Activated T-helper 17 cell treated with anti-CD3 and anti-CD28 coated beads, Interleukin-2, amount 50 U/mL, for 72 hours (primary cell): ENCODE data around the gene BPGM. TPM values are rescaled to one million over a fixed set of nuclear protein-coding genes. Genes with fewer than 3 reads are reported as not detected.

Source experiments
- ATAC-seq: fragments of 150-1000 bp; cut with Tn5 transposase; replicated peaks from 2 replicates; pipeline ENCODE4 v1.10.0; 2021; ENCODE audit warnings: mild to moderate bottlenecking, moderate library complexity
- H3K27ac Mint-ChIP-seq: one replicate; pipeline ENCODE4 v1.8.0; 2022; ENCODE audit warnings: mixed read lengths
- H3K27me3 Mint-ChIP-seq: one replicate; pipeline ENCODE4 v1.8.0; 2022; ENCODE audit warnings: mixed read lengths
- H3K36me3 Mint-ChIP-seq: one replicate; pipeline ENCODE4 v1.8.0; 2022; ENCODE audit warnings: low read depth, mild to moderate bottlenecking, mixed read lengths
- H3K4me1 Mint-ChIP-seq: one replicate; pipeline ENCODE4 v1.8.0; 2022; ENCODE audit warnings: mixed read lengths
- H3K4me3 Mint-ChIP-seq: one replicate; pipeline ENCODE4 v1.8.0; 2022; ENCODE audit warnings: mild to moderate bottlenecking, mixed read lengths
- H3K9me3 Mint-ChIP-seq: one replicate; pipeline ENCODE4 v1.8.0; 2022; ENCODE audit warnings: mixed read lengths
- total RNA-seq, 2 donors: library from RNA; stranded (reverse); gene quantifications; one replicate each; pipeline ENCODE4 v1.2.3, GENCODE V29; 2022

BPGM gene
- total RNA-seq, 2 donors from 2014 or later, result 17.2 to 20.7 TPM

GRCh38 chr7:134691546-134692343 lies 45.1 kb downstream of the BPGM start:
- Mint-ChIP-seq H3K27ac (peak overlapping the region; percentile 28), H3K4me1 (peaks cover 6% of the 10 kb centered on the region), H3K36me3 (no peaks in the 10 kb centered on the region), H3K4me3 (no peak overlapping the region), H3K9me3 (no peaks in the 10 kb centered on the region), H3K27me3 (peaks cover 14% of the 10 kb centered on the region)
- ATAC-seq, result no peak

- peaks cover 12% of the 10 kb centered on the region for H3K27me3 Mint-ChIP-seq
Measured at GRCh38 chr7:134692344-134692705, 45.7 kb downstream of the BPGM start.

GRCh38 chr7:134693256-134693655 lies 46.6 kb downstream of the BPGM start:
- Mint-ChIP-seq H3K27ac (no peak overlapping the region), H3K9me3 (no peaks in the 10 kb centered on the region), H3K27me3 (peaks cover 9% of the 10 kb centered on the region), H3K4me1 (peaks cover 6% of the 10 kb centered on the region), H3K4me3 (no peak overlapping the region), H3K36me3 (no peaks in the 10 kb centered on the region)
- ATAC-seq, result peak; percentile 80

More at GRCh38 chr7:134692344-134692705, 45.7 kb downstream of the BPGM start:
- ATAC-seq, result no peak
- H3K27ac Mint-ChIP-seq, result peak overlapping the region; percentile 6
- no peaks in the 10 kb centered on the region for H3K36me3 Mint-ChIP-seq
- peaks cover 6% of the 10 kb centered on the region for H3K4me1 Mint-ChIP-seq
- no peaks in the 10 kb centered on the region for H3K9me3 Mint-ChIP-seq
- no peak overlapping the region for H3K4me3 Mint-ChIP-seq

- Mint-ChIP-seq H3K27ac (no peak overlapping the region), H3K9me3 (no peaks in the 10 kb centered on the region), H3K4me1 (peaks cover 6% of the 10 kb centered on the region), H3K27me3 (peaks cover 9% of the 10 kb centered on the region), H3K36me3 (no peaks in the 10 kb centered on the region), H3K4me3 (no peak overlapping the region)
- ATAC-seq, result no peak
Measured at GRCh38 chr7:134694299-134694698, 47.6 kb downstream of the BPGM start.

- H3K36me3 Mint-ChIP-seq, result no peaks in the 10 kb centered on the region
- ATAC-seq, result no peak
- peaks cover 6% of the 10 kb centered on the region for H3K4me1 Mint-ChIP-seq
Measured at GRCh38 chr7:134694767-134695166, 48.1 kb downstream of the BPGM start.

GRCh38 chr7:134695321-134695860 lies 48.7 kb downstream of the BPGM start:
- H3K36me3 Mint-ChIP-seq, result no peaks in the 10 kb centered on the region
- peaks cover 6% of the 10 kb centered on the region for H3K4me1 Mint-ChIP-seq
- peaks cover 9% of the 10 kb centered on the region for H3K27me3 Mint-ChIP-seq
- no peak overlapping the region for H3K27ac Mint-ChIP-seq
- no peaks in the 10 kb centered on the region for H3K9me3 Mint-ChIP-seq
- no peak overlapping the region for H3K4me3 Mint-ChIP-seq
- ATAC-seq, result no peak

More at GRCh38 chr7:134694767-134695166, 48.1 kb downstream of the BPGM start:
- no peak overlapping the region for H3K4me3 Mint-ChIP-seq
- peaks cover 9% of the 10 kb centered on the region for H3K27me3 Mint-ChIP-seq
- H3K27ac Mint-ChIP-seq, result no peak overlapping the region
- no peaks in the 10 kb centered on the region for H3K9me3 Mint-ChIP-seq

- Mint-ChIP-seq H3K9me3 (no peaks in the 10 kb centered on the region), H3K27me3 (peaks cover 9% of the 10 kb centered on the region), H3K4me1 (peaks cover 6% of the 10 kb centered on the region), H3K27ac (no peak overlapping the region), H3K4me3 (no peak overlapping the region), H3K36me3 (no peaks in the 10 kb centered on the region)
- ATAC-seq, result no peak
Measured at GRCh38 chr7:134696261-134696660, 49.6 kb downstream of the BPGM start.

- Mint-ChIP-seq H3K27me3 (peaks cover 3% of the 10 kb centered on the region), H3K9me3 (no peaks in the 10 kb centered on the region), H3K36me3 (no peaks in the 10 kb centered on the region), H3K27ac (no peak overlapping the region), H3K4me3 (no peak overlapping the region), H3K4me1 (no peaks in the 10 kb centered on the region)
- no peak for ATAC-seq
Measured at GRCh38 chr7:134697205-134697886, 50.7 kb downstream of the BPGM start.

GRCh38 chr7:134698481-134698880 lies 51.8 kb downstream of the BPGM start:
- H3K9me3 Mint-ChIP-seq, result no peaks in the 10 kb centered on the region
- no peaks in the 10 kb centered on the region for H3K27me3 Mint-ChIP-seq
- H3K4me1 Mint-ChIP-seq, result no peaks in the 10 kb centered on the region
- no peak for ATAC-seq
- H3K36me3 Mint-ChIP-seq, result no peaks in the 10 kb centered on the region
- H3K4me3 Mint-ChIP-seq, result no peak overlapping the region
- no peak overlapping the region for H3K27ac Mint-ChIP-seq

- Mint-ChIP-seq H3K9me3 (no peaks in the 10 kb centered on the region), H3K27ac (no peak overlapping the region), H3K36me3 (no peaks in the 10 kb centered on the region), H3K4me3 (no peak overlapping the region), H3K4me1 (no peaks in the 10 kb centered on the region), H3K27me3 (no peaks in the 10 kb centered on the region)
- no peak for ATAC-seq
Measured at GRCh38 chr7:134699021-134699818, 52.6 kb downstream of the BPGM start.

GRCh38 chr7:134699899-134700298 lies 53.2 kb downstream of the BPGM start:
- Mint-ChIP-seq H3K9me3 (no peaks in the 10 kb centered on the region), H3K27ac (no peak overlapping the region), H3K4me3 (no peak overlapping the region), H3K4me1 (no peaks in the 10 kb centered on the region), H3K36me3 (no peaks in the 10 kb centered on the region), H3K27me3 (peaks cover under 1% of the 10 kb centered on the region)
- no peak for ATAC-seq

GRCh38 chr7:134701272-134701671 lies 54.6 kb downstream of the BPGM start:
- peaks cover 4% of the 10 kb centered on the region for H3K27me3 Mint-ChIP-seq

GRCh38 chr7:134702366-134703240 lies 56.0 kb downstream of the BPGM start:
- no peak for ATAC-seq
- Mint-ChIP-seq H3K27ac (no peak overlapping the region), H3K9me3 (no peaks in the 10 kb centered on the region), H3K4me1 (no peaks in the 10 kb centered on the region), H3K27me3 (peaks cover 4% of the 10 kb centered on the region), H3K4me3 (no peak overlapping the region), H3K36me3 (no peaks in the 10 kb centered on the region)

More at GRCh38 chr7:134701272-134701671, 54.6 kb downstream of the BPGM start:
- Mint-ChIP-seq H3K4me3 (no peak overlapping the region), H3K4me1 (no peaks in the 10 kb centered on the region), H3K36me3 (no peaks in the 10 kb centered on the region), H3K9me3 (no peaks in the 10 kb centered on the region), H3K27ac (no peak overlapping the region)
- no peak for ATAC-seq

GRCh38 chr7:134703241-134703594 lies 56.6 kb downstream of the BPGM start:
- no peak for ATAC-seq
- no peaks in the 10 kb centered on the region for H3K9me3 Mint-ChIP-seq

More at GRCh38 chr7:134703241-134703594, 56.6 kb downstream of the BPGM start:
- H3K4me1 Mint-ChIP-seq, result no peaks in the 10 kb centered on the region
- no peak overlapping the region for H3K27ac Mint-ChIP-seq
- no peak overlapping the region for H3K4me3 Mint-ChIP-seq
- H3K27me3 Mint-ChIP-seq, result peaks cover 4% of the 10 kb centered on the region
- no peaks in the 10 kb centered on the region for H3K36me3 Mint-ChIP-seq
